ENCODE measurements around the gene ABCG1. TPM values are rescaled to one million over a fixed set of nuclear protein-coding genes. Genes with fewer than 3 reads are reported as not detected.

Gene ABCG1
- total RNA-seq, 1 donor from 2014 or later: 1.3 TPM

- Histone ChIP-seq H3K4me2 (ENCODE audit: low read length) (no peak overlapping the region), H3K9ac (ENCODE audit: low read length) (no peak overlapping the region), H3K27ac (ENCODE audit: low read depth, low read length) (no peak overlapping the region), H3K9me3 (ENCODE audit: insufficient read depth, low read depth, low read length) (no peaks in the 10 kb centered on the region), H3K36me3 (ENCODE audit: insufficient read depth, low read length) (no peaks in the 10 kb centered on the region), H3K79me2 (ENCODE audit: insufficient read depth, low read length) (no peaks in the 10 kb centered on the region), H3K27me3 (ENCODE audit: insufficient read depth, low read length) (no peaks in the 10 kb centered on the region), H3K4me3 (ENCODE audit: insufficient read depth, low read depth, low read length) (no peak overlapping the region), H4K20me1 (ENCODE audit: insufficient read depth, low read length) (no peaks in the 10 kb centered on the region), H2AFZ (ENCODE audit: low read depth, low read length) (no peak overlapping the region), H3K4me1 (ENCODE audit: insufficient read depth, low read length) (no peaks in the 10 kb centered on the region)
- FAIRE-seq (no peak), DNase-seq (ENCODE audit: low read depth) (no peak)
- TF ChIP-seq CTCF (IDR thresholded peaks at IDR 0.05; ENCODE audit: insufficient read depth, low read depth, low read length) (no peak), EZH2 (IDR thresholded peaks at IDR 0.05; ENCODE audit: insufficient read depth, low read length) (no peak)
- Mint-ChIP-seq H3K9me3 (ENCODE audit: unreplicated experiment) (peaks cover 9% of the 10 kb centered on the region), H3K27me3 (ENCODE audit: low read depth, unreplicated experiment) (peaks cover 22% of the 10 kb centered on the region), H3K4me1 (ENCODE audit: low read depth, unreplicated experiment) (peaks cover 15% of the 10 kb centered on the region), H3K4me3 (ENCODE audit: unreplicated experiment) (no peak overlapping the region), H3K27ac (ENCODE audit: unreplicated experiment) (no peak overlapping the region), H3K36me3 (ENCODE audit: low read depth, unreplicated experiment) (no peaks in the 10 kb centered on the region)
These were observed 68.5 kb downstream of the ABCG1 start for GRCh38 chr21:42287193-42288083.

GRCh38 chr21:42288962-42289361, 70.0 kb downstream of the ABCG1 start:
- Histone ChIP-seq H3K27ac (ENCODE audit: low read depth, low read length) (no peak overlapping the region), H3K79me2 (ENCODE audit: insufficient read depth, low read length) (no peaks in the 10 kb centered on the region), H3K27me3 (ENCODE audit: insufficient read depth, low read length) (no peaks in the 10 kb centered on the region), H3K9me3 (ENCODE audit: insufficient read depth, low read depth, low read length) (no peaks in the 10 kb centered on the region), H3K4me1 (ENCODE audit: insufficient read depth, low read length) (no peaks in the 10 kb centered on the region), H3K4me2 (ENCODE audit: low read length) (no peak overlapping the region), H2AFZ (ENCODE audit: low read depth, low read length) (no peak overlapping the region), H4K20me1 (ENCODE audit: insufficient read depth, low read length) (no peaks in the 10 kb centered on the region), H3K9ac (ENCODE audit: low read length) (no peak overlapping the region), H3K4me3 (ENCODE audit: insufficient read depth, low read depth, low read length) (no peak overlapping the region), H3K36me3 (ENCODE audit: insufficient read depth, low read length) (no peaks in the 10 kb centered on the region)
- Mint-ChIP-seq H3K4me1 (ENCODE audit: low read depth, unreplicated experiment) (peaks cover 15% of the 10 kb centered on the region), H3K9me3 (ENCODE audit: unreplicated experiment) (peaks cover 9% of the 10 kb centered on the region), H3K27ac (ENCODE audit: unreplicated experiment) (no peak overlapping the region), H3K36me3 (ENCODE audit: low read depth, unreplicated experiment) (no peaks in the 10 kb centered on the region), H3K4me3 (ENCODE audit: unreplicated experiment) (no peak overlapping the region), H3K27me3 (ENCODE audit: low read depth, unreplicated experiment) (peaks cover 14% of the 10 kb centered on the region)
- FAIRE-seq (no peak), DNase-seq (ENCODE audit: low read depth) (no peak)
- TF ChIP-seq EZH2 (IDR thresholded peaks at IDR 0.05; ENCODE audit: insufficient read depth, low read length) (no peak), CTCF (IDR thresholded peaks at IDR 0.05; ENCODE audit: insufficient read depth, low read depth, low read length) (no peak)

- H3K4me3 Mint-ChIP-seq (ENCODE audit: unreplicated experiment): no peak overlapping the region
- no peaks in the 10 kb centered on the region for H3K36me3 ChIP-seq (ENCODE audit: insufficient read depth, low read length)
- H3K79me2 ChIP-seq (ENCODE audit: insufficient read depth, low read length): no peaks in the 10 kb centered on the region
- no peaks in the 10 kb centered on the region for H3K9me3 ChIP-seq (ENCODE audit: insufficient read depth, low read depth, low read length)
- H3K9ac ChIP-seq (ENCODE audit: low read length): no peak overlapping the region
- DNase-seq (ENCODE audit: low read depth) (no peak), FAIRE-seq (no peak)
- no peak overlapping the region for H3K4me2 ChIP-seq (ENCODE audit: low read length)
- no peak overlapping the region for H3K27ac Mint-ChIP-seq (ENCODE audit: unreplicated experiment)
- H3K36me3 Mint-ChIP-seq (ENCODE audit: low read depth, unreplicated experiment): no peaks in the 10 kb centered on the region
- no peaks in the 10 kb centered on the region for H3K4me1 ChIP-seq (ENCODE audit: insufficient read depth, low read length)
- H3K27me3 ChIP-seq (ENCODE audit: insufficient read depth, low read length): no peaks in the 10 kb centered on the region
- no peak overlapping the region for H2AFZ ChIP-seq (ENCODE audit: low read depth, low read length)
- no peak for TF ChIP-seq CTCF (IDR thresholded peaks at IDR 0.05; ENCODE audit: insufficient read depth, low read depth, low read length)
- TF ChIP-seq EZH2 (IDR thresholded peaks at IDR 0.05; ENCODE audit: insufficient read depth, low read length): no peak
- H3K4me3 ChIP-seq (ENCODE audit: insufficient read depth, low read depth, low read length): no peak overlapping the region
- peaks cover 13% of the 10 kb centered on the region for H3K27me3 Mint-ChIP-seq (ENCODE audit: low read depth, unreplicated experiment)
- H4K20me1 ChIP-seq (ENCODE audit: insufficient read depth, low read length): no peaks in the 10 kb centered on the region
- peaks cover 12% of the 10 kb centered on the region for H3K9me3 Mint-ChIP-seq (ENCODE audit: unreplicated experiment)
- peaks cover 15% of the 10 kb centered on the region for H3K4me1 Mint-ChIP-seq (ENCODE audit: low read depth, unreplicated experiment)
- no peak overlapping the region for H3K27ac ChIP-seq (ENCODE audit: low read depth, low read length)
These were observed 71.0 kb downstream of the ABCG1 start for GRCh38 chr21:42289926-42290325.

All from astrocyte (in vitro differentiated cells and primary cell).